ENCODE results near the gene TLE5.

Gene TLE5

GRCh38 chr19:3073931-3074595 lies 11.8 kb upstream of the TLE5 start:
- no peak overlapping the region for H3K4me2 ChIP-seq (ENCODE audit: low read depth, low read length, poor library complexity, severe bottlenecking)
- no peaks in the 10 kb centered on the region for H3K9me3 ChIP-seq (ENCODE audit: insufficient read depth, low read length)
- H3K27me3 ChIP-seq (ENCODE audit: low read length) = no peaks in the 10 kb centered on the region
- no peak overlapping the region for H3K4me3 ChIP-seq (ENCODE audit: insufficient read depth, low read length, poor library complexity, severe bottlenecking)
- no peaks in the 10 kb centered on the region for H4K20me1 ChIP-seq (ENCODE audit: low read depth, low read length)
- no peaks in the 10 kb centered on the region for H3F3A ChIP-seq (ENCODE audit: insufficient read depth)
- H2AFZ ChIP-seq (ENCODE audit: low read depth, low read length, severe bottlenecking) = no peak overlapping the region
- H3K27ac ChIP-seq (ENCODE audit: low read depth, low read length) = no peak overlapping the region
- no peaks in the 10 kb centered on the region for H3K36me3 ChIP-seq (ENCODE audit: low read length)
- no peak overlapping the region for H3K9ac ChIP-seq (ENCODE audit: low read length)
- TF ChIP-seq EZH2phosphoT487 (conservative IDR thresholded peaks at IDR 0.05; ENCODE audit: low read length) = no peak
- no peak for TF ChIP-seq CTCF (IDR thresholded peaks at IDR 0.05; ENCODE audit: insufficient read depth, low read length, poor library complexity, severe bottlenecking)
- H3K79me2 ChIP-seq (ENCODE audit: insufficient read depth, low read length) = no peaks in the 10 kb centered on the region
- H3K9me2 ChIP-seq (replicated peaks; ENCODE audit: insufficient read depth, low read length) = no peaks in the 10 kb centered on the region

- H4K20me1 ChIP-seq (ENCODE audit: low read depth, low read length) = no peaks in the 10 kb centered on the region
- no peak overlapping the region for H3K4me2 ChIP-seq (ENCODE audit: low read depth, low read length, poor library complexity, severe bottlenecking)
- no peak overlapping the region for H3K9ac ChIP-seq (ENCODE audit: low read length)
- TF ChIP-seq CTCF (IDR thresholded peaks at IDR 0.05; ENCODE audit: insufficient read depth, low read length, poor library complexity, severe bottlenecking) (no peak), EZH2phosphoT487 (conservative IDR thresholded peaks at IDR 0.05; ENCODE audit: low read length) (no peak)
- no peaks in the 10 kb centered on the region for H3K79me2 ChIP-seq (ENCODE audit: insufficient read depth, low read length)
- no peaks in the 10 kb centered on the region for H3K36me3 ChIP-seq (ENCODE audit: low read length)
- no peak overlapping the region for H3K27ac ChIP-seq (ENCODE audit: low read depth, low read length)
- no peak overlapping the region for H2AFZ ChIP-seq (ENCODE audit: low read depth, low read length, severe bottlenecking)
- no peaks in the 10 kb centered on the region for H3K9me2 ChIP-seq (replicated peaks; ENCODE audit: insufficient read depth, low read length)
- H3F3A ChIP-seq (ENCODE audit: insufficient read depth) = no peaks in the 10 kb centered on the region
- H3K4me3 ChIP-seq (ENCODE audit: insufficient read depth, low read length, poor library complexity, severe bottlenecking) = no peak overlapping the region
- no peaks in the 10 kb centered on the region for H3K9me3 ChIP-seq (ENCODE audit: insufficient read depth, low read length)
- no peaks in the 10 kb centered on the region for H3K27me3 ChIP-seq (ENCODE audit: low read length)
Measured at GRCh38 chr19:3073159-3073563, 10.9 kb upstream of the TLE5 start.

- no peak overlapping the region for H3K4me3 ChIP-seq (ENCODE audit: insufficient read depth, low read length, poor library complexity, severe bottlenecking)
- H3K9me3 ChIP-seq (ENCODE audit: insufficient read depth, low read length) = no peaks in the 10 kb centered on the region
- H4K20me1 ChIP-seq (ENCODE audit: low read depth, low read length) = no peaks in the 10 kb centered on the region
- H3K9me2 ChIP-seq (replicated peaks; ENCODE audit: insufficient read depth, low read length) = no peaks in the 10 kb centered on the region
- no peak overlapping the region for H3K27ac ChIP-seq (ENCODE audit: low read depth, low read length)
- no peak overlapping the region for H2AFZ ChIP-seq (ENCODE audit: low read depth, low read length, severe bottlenecking)
- H3K9ac ChIP-seq (ENCODE audit: low read length) = no peak overlapping the region
- H3K79me2 ChIP-seq (ENCODE audit: insufficient read depth, low read length) = no peaks in the 10 kb centered on the region
- TF ChIP-seq CTCF (IDR thresholded peaks at IDR 0.05; ENCODE audit: insufficient read depth, low read length, poor library complexity, severe bottlenecking) = no peak
- TF ChIP-seq EZH2phosphoT487 (conservative IDR thresholded peaks at IDR 0.05; ENCODE audit: low read length) = no peak
- H3F3A ChIP-seq (ENCODE audit: insufficient read depth) = no peaks in the 10 kb centered on the region
- no peaks in the 10 kb centered on the region for H3K36me3 ChIP-seq (ENCODE audit: low read length)
- H3K4me2 ChIP-seq (ENCODE audit: low read depth, low read length, poor library complexity, severe bottlenecking) = no peak overlapping the region
- no peaks in the 10 kb centered on the region for H3K27me3 ChIP-seq (ENCODE audit: low read length)
Measured at GRCh38 chr19:3071768-3072167, 9.5 kb upstream of the TLE5 start.

Data from SU-DHL-6 (cell line).